HK-2 (cell line): Measurements from ENCODE around the gene ZBTB12.

ENCODE experiments used
- DNase-seq: peaks from one replicate; pipeline ENCODE4 v3.0.0-alpha.2; 2018; ENCODE audit not compliant: unreplicated experiment

Gene ZBTB12

DNA sequence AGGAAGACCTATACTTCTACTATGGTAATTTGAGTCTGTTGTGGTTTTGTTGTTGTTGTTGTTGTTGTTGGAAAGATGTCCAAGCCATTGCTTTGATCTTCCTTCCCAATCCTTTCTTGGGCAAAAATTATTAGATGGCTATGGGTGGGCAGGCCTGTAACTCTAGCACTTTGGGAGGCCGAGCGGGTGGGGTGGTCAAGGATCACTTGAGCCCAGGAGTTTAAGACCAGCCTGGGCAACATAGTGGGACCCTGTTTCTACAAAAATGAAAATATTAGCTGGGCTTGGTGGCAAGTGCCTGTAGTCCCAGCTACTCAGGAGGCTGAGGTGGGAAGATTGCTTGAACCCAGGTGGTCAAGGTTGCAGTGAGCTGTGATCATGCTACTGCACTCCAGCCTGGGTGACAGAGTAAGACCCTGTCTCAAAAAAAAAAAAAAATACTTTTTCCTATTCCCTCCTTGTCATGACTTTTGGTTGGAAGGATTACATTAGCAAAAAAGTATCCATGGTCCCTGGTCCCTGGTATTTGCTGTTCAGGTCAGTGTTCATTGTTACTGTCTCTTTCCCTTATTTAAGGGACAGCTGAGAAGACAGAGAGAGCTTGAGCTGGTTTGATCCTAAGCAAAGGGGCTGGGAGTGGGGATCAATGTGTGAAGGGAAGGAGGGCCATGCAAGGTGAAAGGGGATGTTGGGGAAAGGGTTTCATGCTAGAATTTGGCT, 51.0 kb downstream of the ZBTB12 start:
- DNase-seq = no peak
